Body of pancreas (tissue), 4 donors: ENCODE data around the gene TANC1. TPM values are rescaled to one million over a fixed set of nuclear protein-coding genes. Genes with fewer than 3 reads are reported as not detected.

ENCODE experiments used
- ATAC-seq: fragments of 150-250 bp; one replicate; pipeline ENCODE4 v1.9.1; 2016
- DNase-seq, 4 donors: peaks; one replicate each; pipeline ENCODE4 v3.0.0-alpha.2; 2019
- H3K27ac ChIP-seq, 4 donors: fragments of 200-600 bp; sonication (generic); 1 replicate in 3 of 4; 2 replicates in 1 of 4; pipeline versions ENCODE4 v1.5.1 to v1.6.1; 2016 to 2019; ENCODE audit warnings: mild to moderate bottlenecking in 1 of 4, mixed read lengths in 1 of 4, moderate library complexity in 1 of 4
- H3K27me3 ChIP-seq, 2 donors: fragments of 200-600 bp; sonication (generic); one replicate each; pipeline ENCODE4 v1.6.0; 2016; ENCODE audit warnings: mild to moderate bottlenecking in 1 of 2
- H3K36me3 ChIP-seq, 2 donors: fragments of 200-600 bp; sonication (generic); replicated peaks in 1 of 2; 2 replicates each; pipeline ENCODE4 v1.5.1; 2016; ENCODE audit warnings: low read depth in 2 of 2; ENCODE audit not compliant: insufficient read depth in 1 of 2
- H3K4me1 ChIP-seq: fragments of 200-600 bp; sonication (generic); one replicate; pipeline ENCODE4 v1.6.0; 2016
- H3K4me3 ChIP-seq, 2 donors: fragments of 200-600 bp; sonication (generic); 1 replicate in 1 of 2; 2 replicates in 1 of 2; pipeline ENCODE4 v1.5.1; 2016 to 2019
- H3K9me3 ChIP-seq, 3 donors: fragments of 200-600 bp; sonication (generic); 1 replicate in 2 of 3; 2 replicates in 1 of 3; pipeline ENCODE4 v1.5.1; 2016
- POLR2A ChIP-seq, 3 donors: fragments of 450-650 bp; IDR thresholded peaks; one replicate each; pipeline ENCODE4 v1.6.1; 2016; ENCODE audit warnings: antibody characterized with exemption in 3 of 3, mild to moderate bottlenecking in 2 of 3
- WGBS, 2 donors: methylation state at CpG; one replicate each; pipeline ENCODE4 v1.1.5; 2017; 5-methylcytosine and 5-hydroxymethylcytosine counted together
- intact Hi-C: fragments of 100-400 bp; cut with DNase I; formaldehyde crosslinking; loops from one replicate; pipeline ENCODE4 v1.15.1; 2023
- total RNA-seq, 2 donors: library from RNA; depleted of rRNA; stranded (reverse); fragments of >200 nt; gene quantifications; one replicate each; pipeline ENCODE4 v1.1.0, GENCODE V29; 2016
- TF ChIP-seq, protein P1 (sequence below), 7 experiments: fragments of 450-650 bp in 4 of 7; fragments of 200-600 bp in 3 of 7; sonication (generic) in 3 of 7; IDR thresholded peaks; one replicate each; pipeline ENCODE4 v1.5.1; 2016 to 2019; ENCODE audit warnings: antibody characterized with exemption in 7 of 7

The TANC1 gene
- total RNA-seq, 2 donors from 2014 or later: 23.1 to 23.3 TPM

DNA sequence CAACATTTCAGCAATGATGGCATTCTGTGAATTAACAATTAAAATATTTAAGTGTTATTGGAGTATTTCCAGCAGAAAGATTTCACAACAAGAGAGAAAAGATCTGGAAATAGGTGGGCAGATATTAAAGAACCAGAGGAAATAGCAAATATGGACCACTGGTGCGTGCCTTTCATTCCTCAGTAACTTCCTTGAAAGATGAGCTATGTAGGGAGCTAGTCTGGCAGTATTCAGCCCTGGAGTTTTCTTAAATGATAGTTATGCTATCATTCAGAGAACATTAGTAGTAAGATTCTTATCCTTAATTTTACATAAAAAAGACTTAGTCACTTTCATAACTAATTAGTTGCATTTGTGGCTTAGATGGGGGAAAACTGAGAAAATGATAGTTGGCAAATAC is 41.5 kb downstream of the TANC1 start:
- intact Hi-C loops: no loop called here
- ATAC-seq (no peak), DNase-seq (no peak)
- no peaks in the 10 kb centered on the region for H3K27me3 ChIP-seq
- H3K36me3 ChIP-seq: no peaks in the 10 kb centered on the region
- peaks cover 4% of the 10 kb centered on the region for H3K4me1 ChIP-seq
- TF ChIP-seq, protein P1, sequence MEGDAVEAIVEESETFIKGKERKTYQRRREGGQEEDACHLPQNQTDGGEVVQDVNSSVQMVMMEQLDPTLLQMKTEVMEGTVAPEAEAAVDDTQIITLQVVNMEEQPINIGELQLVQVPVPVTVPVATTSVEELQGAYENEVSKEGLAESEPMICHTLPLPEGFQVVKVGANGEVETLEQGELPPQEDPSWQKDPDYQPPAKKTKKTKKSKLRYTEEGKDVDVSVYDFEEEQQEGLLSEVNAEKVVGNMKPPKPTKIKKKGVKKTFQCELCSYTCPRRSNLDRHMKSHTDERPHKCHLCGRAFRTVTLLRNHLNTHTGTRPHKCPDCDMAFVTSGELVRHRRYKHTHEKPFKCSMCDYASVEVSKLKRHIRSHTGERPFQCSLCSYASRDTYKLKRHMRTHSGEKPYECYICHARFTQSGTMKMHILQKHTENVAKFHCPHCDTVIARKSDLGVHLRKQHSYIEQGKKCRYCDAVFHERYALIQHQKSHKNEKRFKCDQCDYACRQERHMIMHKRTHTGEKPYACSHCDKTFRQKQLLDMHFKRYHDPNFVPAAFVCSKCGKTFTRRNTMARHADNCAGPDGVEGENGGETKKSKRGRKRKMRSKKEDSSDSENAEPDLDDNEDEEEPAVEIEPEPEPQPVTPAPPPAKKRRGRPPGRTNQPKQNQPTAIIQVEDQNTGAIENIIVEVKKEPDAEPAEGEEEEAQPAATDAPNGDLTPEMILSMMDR (IDR thresholded peaks at IDR 0.05): no peak
- no peak for TF ChIP-seq POLR2A (IDR thresholded peaks at IDR 0.05)
- no peak overlapping the region for H3K4me3 ChIP-seq
- H3K27ac ChIP-seq: no peak overlapping the region
- 96 to 100% methylated on average over 1 of the region's 1 CpG for WGBS, 2 donors
- H3K9me3 ChIP-seq: peaks cover 0 to 1% (median 0%) of the 10 kb centered on the region in 3 donors

DNA sequence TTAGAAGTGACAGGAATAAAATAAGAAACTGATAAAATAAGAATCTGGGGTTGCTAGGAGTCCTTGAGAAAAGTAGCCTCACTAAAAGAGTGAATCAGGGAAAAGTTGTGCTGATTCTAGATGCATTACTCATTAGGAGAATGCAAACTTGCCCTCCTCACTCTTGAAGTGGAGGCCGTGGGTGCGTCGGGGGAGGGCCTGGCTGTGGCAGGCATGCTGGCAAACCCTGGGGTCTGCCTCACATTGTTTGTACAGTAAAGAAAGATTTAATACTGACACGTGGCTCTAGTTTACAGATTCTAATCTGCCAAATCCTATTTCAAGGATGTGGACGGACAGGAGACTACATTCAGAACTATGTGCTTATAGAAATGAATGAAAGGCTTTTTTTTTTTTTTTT is 41.9 kb downstream of the TANC1 start:
- Histone ChIP-seq H3K27ac (no peak overlapping the region), H3K4me3 (no peak overlapping the region), H3K4me1 (peaks cover 4% of the 10 kb centered on the region), H3K9me3 (peaks cover 0 to 5% (median 0%) of the 10 kb centered on the region in 3 donors), H3K27me3 (no peaks in the 10 kb centered on the region), H3K36me3 (no peaks in the 10 kb centered on the region)
- TF ChIP-seq POLR2A (IDR thresholded peaks at IDR 0.05): no peak
- TF ChIP-seq, protein P1 (IDR thresholded peaks at IDR 0.05): no peak
- 51 to 58% methylated on average over 5 of the region's 5 CpGs for WGBS, 2 donors
- no peak for DNase-seq
- intact Hi-C loops: no loop called here
- ATAC-seq: no peak

DNA sequence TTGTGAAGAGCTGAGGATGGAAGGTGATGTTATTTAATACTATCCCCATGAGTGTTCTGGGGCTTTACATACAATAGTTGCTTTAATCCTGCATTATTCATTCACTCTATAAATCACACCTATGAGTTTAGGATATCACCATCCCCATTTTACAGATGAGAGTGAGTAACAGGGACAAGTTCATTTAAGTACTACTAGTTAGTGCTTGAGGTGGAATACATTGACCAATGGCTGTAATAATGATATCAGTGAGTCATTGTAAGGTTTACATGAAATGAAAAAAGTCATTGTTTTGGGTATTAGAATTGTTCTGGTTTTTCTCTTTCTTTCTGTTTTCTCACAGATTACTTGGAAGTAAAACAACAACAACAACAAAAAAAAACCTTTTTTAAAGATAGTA is 42.5 kb downstream of the TANC1 start:
- ATAC-seq (no peak), DNase-seq (no peak)
- no peak overlapping the region for H3K4me3 ChIP-seq
- no peak overlapping the region for H3K27ac ChIP-seq
- intact Hi-C loops: no loop called here
- H3K4me1 ChIP-seq: peaks cover 4% of the 10 kb centered on the region
- TF ChIP-seq POLR2A (IDR thresholded peaks at IDR 0.05): no peak
- TF ChIP-seq, protein P1 (IDR thresholded peaks at IDR 0.05): no peak
- peaks cover 0 to 11% (median 0%) of the 10 kb centered on the region in 3 donors for H3K9me3 ChIP-seq
- H3K27me3 ChIP-seq: no peaks in the 10 kb centered on the region
- H3K36me3 ChIP-seq: no peaks in the 10 kb centered on the region

DNA sequence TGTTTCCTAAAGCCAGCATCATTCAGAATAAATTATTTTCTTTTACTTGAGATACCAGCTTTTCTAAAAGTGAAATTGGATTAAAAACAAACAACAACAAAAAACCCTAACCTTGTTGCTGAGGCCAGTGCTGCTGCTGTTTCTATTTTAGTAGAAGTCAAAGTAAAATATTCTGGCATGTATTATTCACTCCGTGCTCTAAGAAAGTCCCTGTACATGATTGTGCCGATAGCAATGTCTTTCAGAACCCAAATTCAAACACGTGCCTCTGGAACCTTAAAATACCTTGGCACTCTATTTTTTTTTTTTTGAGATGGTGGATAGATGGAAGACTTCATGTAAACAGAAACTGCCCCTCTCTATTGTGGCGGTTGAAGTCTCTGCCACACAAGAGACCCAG is 43.7 kb downstream of the TANC1 start:
- TF ChIP-seq POLR2A (IDR thresholded peaks at IDR 0.05): no peak
- TF ChIP-seq, protein P1 (IDR thresholded peaks at IDR 0.05): no peak
- Histone ChIP-seq H3K36me3 (no peaks in the 10 kb centered on the region), H3K9me3 (peaks cover 0 to 14% (median 0%) of the 10 kb centered on the region in 3 donors), H3K27me3 (no peaks in the 10 kb centered on the region), H3K4me1 (peaks cover 4% of the 10 kb centered on the region), H3K27ac (no peak overlapping the region), H3K4me3 (no peak overlapping the region)
- intact Hi-C loops: no loop called here
- no peak for DNase-seq
- ATAC-seq: no peak
- 89 to 90% methylated on average over 4 of the region's 4 CpGs for WGBS, 2 donors

DNA sequence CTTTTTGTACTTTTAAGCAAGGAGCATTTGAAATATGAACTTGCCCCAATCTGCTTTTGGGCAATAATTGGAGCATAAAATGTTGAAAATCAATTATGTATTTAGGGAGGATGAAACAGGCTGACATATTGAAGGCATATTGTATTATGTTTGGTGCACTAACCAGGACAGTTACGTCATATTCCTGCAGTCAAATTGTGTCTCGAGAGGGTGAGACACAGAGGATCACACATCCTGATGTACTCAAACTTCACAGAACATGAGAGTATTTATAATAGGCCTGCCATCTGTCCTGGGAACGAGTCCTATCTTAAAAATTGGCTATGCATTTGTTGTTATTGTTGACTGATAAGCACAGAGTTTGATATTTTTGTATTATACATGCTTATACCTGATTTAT is 44.7 kb downstream of the TANC1 start:
- Histone ChIP-seq H3K9me3 (peaks cover 0 to 14% (median 0%) of the 10 kb centered on the region in 3 donors), H3K4me3 (no peak overlapping the region), H3K27me3 (no peaks in the 10 kb centered on the region), H3K27ac (no peak overlapping the region), H3K4me1 (peaks cover 4% of the 10 kb centered on the region), H3K36me3 (no peaks in the 10 kb centered on the region)
- intact Hi-C loops: no loop called here
- no peak for TF ChIP-seq POLR2A (IDR thresholded peaks at IDR 0.05)
- TF ChIP-seq, protein P1 (IDR thresholded peaks at IDR 0.05): no peak
- 68 to 76% methylated on average over 3 of the region's 3 CpGs for WGBS, 2 donors
- no peak for ATAC-seq
- DNase-seq: no peak
